GM06990 (cell line): ENCODE data around the gene KRTAP10-11.
"Not testable (repeated sequence)": the region's sequence is repeated elsewhere in the genome, so short reads cannot be mapped to it uniquely, and the experiment has no call there.

ENCODE experiments used
- DNase-seq: peaks from one replicate; pipeline ENCODE4 v3.0.0-alpha.2; 2011; ENCODE audit not compliant: insufficient read length; ENCODE audit errors: extremely low read depth
- H3K27me3 ChIP-seq: replicated peaks from 2 replicates; pipeline ENCODE4 v1.6.0; 2011; ENCODE audit warnings: low read length; ENCODE audit not compliant: control insufficient read depth, insufficient read depth
- H3K36me3 ChIP-seq: 2 replicates; pipeline ENCODE4 v1.5.1; 2011; ENCODE audit warnings: low read length; ENCODE audit not compliant: control insufficient read depth, insufficient read depth
- H3K4me3 ChIP-seq: replicated peaks from 2 replicates; pipeline ENCODE4 v1.5.1; 2011; ENCODE audit warnings: low read depth, mild to moderate bottlenecking, control low read depth, low read length
- TF ChIP-seq, protein P1 (sequence below): IDR thresholded peaks from 2 replicates; pipeline ENCODE4 v1.5.1; 2011; ENCODE audit warnings: low read length, control low read depth, mild to moderate bottlenecking, inconsistent platforms; ENCODE audit not compliant: insufficient read depth, poor library complexity, severe bottlenecking

KRTAP10-11 gene

DNA sequence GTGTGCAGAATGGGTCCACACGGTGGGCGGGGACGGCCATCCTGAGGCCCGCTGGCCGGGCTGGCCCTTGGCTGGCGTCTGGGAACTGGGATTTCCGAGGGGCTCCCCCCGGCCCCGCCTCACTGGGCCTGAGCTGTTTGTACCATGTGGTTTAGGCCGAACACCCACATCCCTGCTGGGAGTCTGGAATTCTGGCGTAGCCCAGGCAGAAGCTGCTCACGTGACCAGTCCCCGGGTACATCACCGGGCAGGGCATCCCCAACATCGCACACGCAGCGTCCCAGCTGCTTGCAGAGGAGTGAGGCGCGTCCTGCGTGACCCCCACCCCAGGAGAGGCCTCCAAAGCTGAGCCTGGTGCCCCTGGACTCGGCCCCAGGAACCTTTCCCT, 43.8 kb upstream of the KRTAP10-11 start:
- H3K4me3 ChIP-seq = no peak overlapping the region
- no peaks in the 10 kb centered on the region for H3K27me3 ChIP-seq
- TF ChIP-seq, protein P1, sequence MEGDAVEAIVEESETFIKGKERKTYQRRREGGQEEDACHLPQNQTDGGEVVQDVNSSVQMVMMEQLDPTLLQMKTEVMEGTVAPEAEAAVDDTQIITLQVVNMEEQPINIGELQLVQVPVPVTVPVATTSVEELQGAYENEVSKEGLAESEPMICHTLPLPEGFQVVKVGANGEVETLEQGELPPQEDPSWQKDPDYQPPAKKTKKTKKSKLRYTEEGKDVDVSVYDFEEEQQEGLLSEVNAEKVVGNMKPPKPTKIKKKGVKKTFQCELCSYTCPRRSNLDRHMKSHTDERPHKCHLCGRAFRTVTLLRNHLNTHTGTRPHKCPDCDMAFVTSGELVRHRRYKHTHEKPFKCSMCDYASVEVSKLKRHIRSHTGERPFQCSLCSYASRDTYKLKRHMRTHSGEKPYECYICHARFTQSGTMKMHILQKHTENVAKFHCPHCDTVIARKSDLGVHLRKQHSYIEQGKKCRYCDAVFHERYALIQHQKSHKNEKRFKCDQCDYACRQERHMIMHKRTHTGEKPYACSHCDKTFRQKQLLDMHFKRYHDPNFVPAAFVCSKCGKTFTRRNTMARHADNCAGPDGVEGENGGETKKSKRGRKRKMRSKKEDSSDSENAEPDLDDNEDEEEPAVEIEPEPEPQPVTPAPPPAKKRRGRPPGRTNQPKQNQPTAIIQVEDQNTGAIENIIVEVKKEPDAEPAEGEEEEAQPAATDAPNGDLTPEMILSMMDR = no peak
- DNase-seq = no peak
- H3K36me3 ChIP-seq = no peaks in the 10 kb centered on the region

GRCh38 chr21:44603109-44603875, 42.9 kb upstream of the KRTAP10-11 start:
- no peak overlapping the region for H3K4me3 ChIP-seq
- no peaks in the 10 kb centered on the region for H3K27me3 ChIP-seq
- H3K36me3 ChIP-seq = no peaks in the 10 kb centered on the region
- TF ChIP-seq, protein P1 = no peak
- DNase-seq = no peak

- Histone ChIP-seq H3K4me3 (no peak overlapping the region), H3K27me3 (no peaks in the 10 kb centered on the region), H3K36me3 (no peaks in the 10 kb centered on the region)
- no peak for DNase-seq
- TF ChIP-seq, protein P1 = no peak
These were observed 42.3 kb upstream of the KRTAP10-11 start for GRCh38 chr21:44603911-44604310.

DNA sequence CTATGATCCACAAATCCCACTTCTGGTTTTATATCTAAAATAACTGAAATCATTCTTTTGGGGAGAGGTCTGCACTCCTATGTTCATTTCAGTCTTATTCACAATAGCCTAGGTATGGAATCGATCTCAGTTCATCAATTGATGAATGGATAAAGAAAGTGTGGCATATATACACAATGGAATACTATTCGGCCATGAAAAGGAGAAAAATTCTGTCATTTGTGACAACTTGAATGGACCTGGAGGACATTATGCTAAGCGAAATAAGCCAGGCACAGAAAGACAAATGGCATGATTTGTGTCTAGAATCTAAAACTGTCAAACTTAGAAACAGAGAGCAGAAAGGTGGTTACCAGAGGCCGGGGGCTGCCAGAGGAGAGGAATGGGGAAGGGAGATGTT, 39.7 kb upstream of the KRTAP10-11 start:
- TF ChIP-seq, protein P1 = no peak
- no peak overlapping the region for H3K4me3 ChIP-seq
- no peaks in the 10 kb centered on the region for H3K27me3 ChIP-seq
- no peaks in the 10 kb centered on the region for H3K36me3 ChIP-seq
- DNase-seq = no peak

DNA sequence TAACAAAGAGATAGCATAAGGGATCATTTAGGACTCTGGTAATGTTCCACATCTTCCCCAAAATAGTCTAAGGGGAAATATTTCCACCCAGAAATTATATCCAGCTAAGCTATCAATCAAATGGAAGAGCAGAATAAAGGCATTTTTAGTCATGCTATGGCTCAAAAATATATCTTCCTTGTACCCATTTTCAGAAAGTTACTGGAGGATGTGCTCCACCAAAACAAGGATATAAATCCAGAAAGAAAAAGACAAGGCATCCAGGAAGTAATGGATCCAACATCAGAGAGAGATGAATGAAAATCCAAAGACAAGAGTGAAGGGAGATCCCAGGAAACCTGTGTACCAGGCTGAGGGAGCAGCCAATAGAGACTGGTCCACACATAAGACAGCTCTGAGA, 37.0 kb upstream of the KRTAP10-11 start:
- Histone ChIP-seq H3K4me3 (no peak overlapping the region), H3K36me3 (no peaks in the 10 kb centered on the region), H3K27me3 (no peaks in the 10 kb centered on the region)
- no peak for DNase-seq
- TF ChIP-seq, protein P1 = no peak

- not testable (repeated sequence) for H3K36me3 ChIP-seq, H3K27me3 ChIP-seq, DNase-seq, H3K4me3 ChIP-seq
These were observed 35.9 kb upstream of the KRTAP10-11 start for GRCh38 chr21:44610157-44610843.
